Mucosa of rectum (tissue), 2 donors: ENCODE results near the gene EGR4.
A peak's percentile ranks its signal among the peaks of the same experiment; 100 is the strongest.

Source experiments
- H3K27ac ChIP-seq, 2 donors: one replicate each; pipeline ENCODE4 v1.7.0; 2013; ENCODE audit warnings: inconsistent platforms in 2 of 2, low read depth in 2 of 2, low read length in 2 of 2
- H3K27me3 ChIP-seq, 2 donors: one replicate each; pipeline ENCODE4 v1.7.0; 2013; ENCODE audit warnings: low read length in 2 of 2; ENCODE audit not compliant: control insufficient read depth in 2 of 2, insufficient read depth in 2 of 2
- H3K36me3 ChIP-seq, 2 donors: one replicate each; pipeline ENCODE4 v1.7.0; 2013; ENCODE audit warnings: low read length in 2 of 2; ENCODE audit not compliant: control insufficient read depth in 2 of 2, insufficient read depth in 2 of 2
- H3K4me1 ChIP-seq, 2 donors: one replicate each; pipeline ENCODE4 v1.7.0; 2013; ENCODE audit warnings: low read length in 2 of 2, mild to moderate bottlenecking in 1 of 2; ENCODE audit not compliant: control insufficient read depth in 2 of 2, insufficient read depth in 2 of 2
- H3K4me3 ChIP-seq, 2 donors: one replicate each; pipeline ENCODE4 v1.7.0; 2013; ENCODE audit warnings: low read length in 2 of 2
- H3K9ac ChIP-seq, 2 donors: one replicate each; pipeline ENCODE4 v1.7.0; 2013; ENCODE audit warnings: low read length in 2 of 2, low read depth in 1 of 2, mild to moderate bottlenecking in 1 of 2
- H3K9me3 ChIP-seq, 2 donors: one replicate each; pipeline ENCODE4 v1.7.0; 2013; ENCODE audit warnings: low read length in 2 of 2; ENCODE audit not compliant: control insufficient read depth in 2 of 2
- donor health status: healthy.
- donor health status: Normal muscosa, but diverticular disease.

The EGR4 gene

DNA sequence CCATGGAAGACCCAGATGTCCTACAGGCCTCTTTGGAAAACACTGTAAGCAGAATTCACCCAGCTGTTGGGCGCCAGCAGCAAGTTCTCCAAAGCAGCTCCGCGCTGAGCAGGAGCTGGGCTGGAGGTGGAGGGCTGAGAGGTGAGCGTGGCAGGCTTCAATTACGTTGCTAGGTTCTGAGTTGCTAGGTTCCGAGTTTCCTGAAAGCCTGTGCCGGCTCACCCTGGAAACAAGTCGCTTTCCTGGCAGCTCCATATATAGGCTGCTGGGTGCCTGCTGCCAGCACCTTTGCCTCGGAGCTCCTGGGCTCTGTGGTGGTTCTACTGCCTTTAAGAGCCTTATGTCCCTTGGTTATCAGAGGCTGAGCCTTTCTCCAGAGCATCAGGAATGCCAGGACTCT, 14.4 kb upstream of the EGR4 start:
- H3K4me3 ChIP-seq: no peak overlapping the region
- H3K27me3 ChIP-seq: peaks cover 0 to 3% of the 10 kb centered on the region in 2 donors
- no peak overlapping the region for H3K27ac ChIP-seq
- no peaks in the 10 kb centered on the region for H3K36me3 ChIP-seq
- H3K9ac ChIP-seq: no peak overlapping the region
- no peaks in the 10 kb centered on the region for H3K9me3 ChIP-seq
- no peaks in the 10 kb centered on the region for H3K4me1 ChIP-seq

DNA sequence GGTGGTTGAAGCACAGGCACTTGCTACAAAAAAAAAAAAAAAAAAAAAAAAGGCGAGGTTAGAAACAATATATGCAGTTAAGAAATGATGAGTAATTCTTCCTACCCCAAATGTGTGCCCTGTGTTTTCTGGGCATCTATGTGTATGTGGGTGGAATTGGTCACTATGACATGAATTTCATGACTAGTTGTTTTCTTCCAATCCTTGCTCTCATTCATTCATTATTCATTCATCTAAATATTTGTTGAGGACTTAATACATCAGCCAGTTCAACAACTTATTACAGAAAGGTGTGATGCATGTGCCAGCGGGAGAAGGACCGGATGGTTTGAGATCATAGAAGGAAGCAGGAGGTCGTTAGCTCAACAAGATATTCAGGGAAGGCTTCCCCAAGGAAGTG, 8.3 kb upstream of the EGR4 start:
- Histone ChIP-seq H3K27ac (no peak overlapping the region), H3K4me1 (no peaks in the 10 kb centered on the region), H3K4me3 (no peak overlapping the region), H3K27me3 (peaks cover 0 to 2% of the 10 kb centered on the region in 2 donors), H3K9ac (no peak overlapping the region), H3K9me3 (no peaks in the 10 kb centered on the region), H3K36me3 (no peaks in the 10 kb centered on the region)

DNA sequence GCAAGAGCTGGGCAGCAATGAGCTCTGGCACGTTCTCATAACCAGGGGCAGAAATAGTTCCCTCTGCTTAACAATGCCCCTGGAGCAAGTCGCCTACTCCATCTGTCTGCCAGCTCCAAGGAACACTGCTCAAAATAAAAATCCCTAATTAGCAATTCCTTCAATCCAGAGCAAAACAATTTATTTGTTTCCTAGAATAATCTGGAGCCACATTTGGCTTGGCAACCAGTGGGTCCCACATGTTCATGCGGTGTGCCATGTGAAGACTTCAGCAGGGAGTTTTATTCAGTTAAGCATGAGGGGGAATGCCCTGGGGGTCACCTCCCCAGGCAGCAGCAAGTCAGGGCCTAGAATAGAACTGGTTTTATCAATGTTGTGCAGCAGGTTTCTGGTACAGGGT, 7.6 kb upstream of the EGR4 start:
- Histone ChIP-seq H3K4me3 (no peak overlapping the region), H3K36me3 (no peaks in the 10 kb centered on the region), H3K27me3 (peaks cover 3 to 5% of the 10 kb centered on the region in 2 donors), H3K9ac (no peak overlapping the region), H3K4me1 (no peaks in the 10 kb centered on the region), H3K9me3 (no peaks in the 10 kb centered on the region), H3K27ac (no peak overlapping the region)

DNA sequence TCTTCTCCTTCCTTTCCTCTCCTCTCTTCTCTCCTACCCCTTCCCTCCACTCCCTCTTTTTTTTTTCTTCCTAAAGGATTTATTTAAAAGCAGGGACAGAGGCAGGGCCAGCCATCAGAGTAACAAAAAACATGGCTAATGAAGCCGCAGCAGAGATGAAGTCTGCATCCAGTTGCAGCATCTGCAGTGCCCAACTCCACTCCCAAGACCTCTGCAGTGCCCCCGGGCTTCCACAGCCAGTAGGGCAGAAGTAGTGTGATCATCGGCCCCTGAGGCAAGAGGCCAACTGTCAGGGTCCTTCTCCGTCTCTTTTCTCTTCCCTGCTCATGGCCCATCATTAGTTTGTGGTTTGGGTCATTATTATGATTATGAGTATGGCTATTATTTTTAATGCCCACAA, 4.2 kb upstream of the EGR4 start:
- Histone ChIP-seq H3K36me3 (no peaks in the 10 kb centered on the region), H3K27me3 (peaks cover 32% of the 10 kb centered on the region in 2 donors), H3K27ac (no peak overlapping the region), H3K4me3 (no peak overlapping the region), H3K9ac (no peak overlapping the region), H3K9me3 (no peaks in the 10 kb centered on the region), H3K4me1 (peaks cover 2 to 8% of the 10 kb centered on the region in 2 donors)

DNA sequence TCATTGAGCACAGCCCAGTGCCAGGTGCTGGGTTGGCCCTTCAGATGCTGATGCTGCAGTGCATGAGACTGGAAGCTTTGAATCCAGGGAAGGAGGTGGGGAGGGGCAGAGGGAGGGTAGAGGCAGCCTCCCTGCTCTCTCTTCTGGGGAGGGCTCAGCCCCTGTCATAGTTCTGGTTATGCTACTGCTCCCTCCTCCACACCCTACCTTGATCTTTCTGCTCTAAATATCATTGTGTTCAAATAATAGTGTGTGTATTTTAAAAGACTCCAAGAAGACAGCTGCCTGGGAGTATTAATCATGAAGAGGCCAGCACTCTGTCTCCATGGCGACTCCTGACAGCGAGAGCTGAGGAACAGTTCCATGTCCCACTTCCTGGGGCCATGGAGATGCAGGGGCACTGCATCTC, 3.8 kb upstream of the EGR4 start:
- H3K4me3 ChIP-seq: no peak overlapping the region
- no peak overlapping the region for H3K27ac ChIP-seq
- no peaks in the 10 kb centered on the region for H3K9me3 ChIP-seq
- no peaks in the 10 kb centered on the region for H3K36me3 ChIP-seq
- H3K27me3 ChIP-seq: peaks cover 35 to 37% of the 10 kb centered on the region in 2 donors
- H3K9ac ChIP-seq: no peak overlapping the region
- H3K4me1 ChIP-seq: peaks cover 2 to 8% of the 10 kb centered on the region in 2 donors

DNA sequence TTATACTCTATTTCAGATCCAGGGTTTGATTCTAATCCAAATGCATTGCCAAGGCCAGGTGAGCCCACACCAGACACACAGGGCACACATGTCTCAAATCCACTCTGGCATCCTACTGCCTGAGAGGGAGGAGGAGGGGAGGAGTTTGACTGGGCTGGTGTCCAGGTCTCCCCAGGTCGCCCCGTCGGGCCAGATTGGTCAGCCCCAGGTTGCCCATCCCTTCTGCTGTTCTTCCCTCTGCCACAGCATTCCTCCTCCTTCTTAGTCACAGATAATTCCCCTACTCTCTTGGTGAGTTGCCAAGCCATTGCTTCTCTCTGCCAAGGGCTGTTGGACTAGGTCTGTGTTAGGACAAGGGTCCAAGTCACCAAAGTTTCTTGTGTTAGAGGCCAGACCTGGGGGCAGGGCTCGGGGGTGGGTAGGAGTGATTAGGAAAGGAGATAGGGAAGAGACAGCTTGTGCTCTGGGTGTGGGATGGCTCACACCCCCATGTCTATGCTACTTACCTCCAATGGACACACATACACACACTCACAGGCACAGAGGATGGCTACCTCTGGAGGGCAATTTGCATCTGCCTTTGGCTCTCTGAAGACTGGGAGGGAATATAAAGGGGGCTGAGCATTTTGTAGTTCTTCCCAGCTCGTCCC, 2.5 kb upstream of the EGR4 start:
- H3K4me1 ChIP-seq: peaks cover 2 to 12% of the 10 kb centered on the region in 2 donors
- H3K4me3 ChIP-seq: no peak overlapping the region
- H3K27me3 ChIP-seq: peaks cover 35 to 45% of the 10 kb centered on the region in 2 donors
- H3K27ac ChIP-seq: no peak overlapping the region
- no peak overlapping the region for H3K9ac ChIP-seq
- no peaks in the 10 kb centered on the region for H3K9me3 ChIP-seq
- no peaks in the 10 kb centered on the region for H3K36me3 ChIP-seq

DNA sequence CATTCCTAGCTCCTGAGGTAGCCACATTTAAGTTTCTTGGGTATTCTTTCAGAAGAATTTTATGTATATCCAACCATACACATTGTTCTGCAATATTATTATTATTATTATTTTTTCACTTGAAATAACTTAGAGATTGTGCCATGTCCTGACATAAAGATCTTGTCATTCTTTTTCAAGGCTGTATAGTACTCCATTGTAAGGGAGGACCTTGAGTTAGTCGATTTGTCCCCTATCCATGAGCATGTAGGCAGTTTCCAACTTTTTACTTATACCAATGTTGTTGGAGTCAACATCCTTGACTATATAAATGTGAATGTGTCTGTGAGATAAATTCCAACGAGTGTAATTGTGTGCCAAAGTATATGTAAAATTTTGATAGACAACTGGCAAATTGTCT, 891 bp upstream of the EGR4 start:
- H3K4me3 ChIP-seq: no peak overlapping the region

DNA sequence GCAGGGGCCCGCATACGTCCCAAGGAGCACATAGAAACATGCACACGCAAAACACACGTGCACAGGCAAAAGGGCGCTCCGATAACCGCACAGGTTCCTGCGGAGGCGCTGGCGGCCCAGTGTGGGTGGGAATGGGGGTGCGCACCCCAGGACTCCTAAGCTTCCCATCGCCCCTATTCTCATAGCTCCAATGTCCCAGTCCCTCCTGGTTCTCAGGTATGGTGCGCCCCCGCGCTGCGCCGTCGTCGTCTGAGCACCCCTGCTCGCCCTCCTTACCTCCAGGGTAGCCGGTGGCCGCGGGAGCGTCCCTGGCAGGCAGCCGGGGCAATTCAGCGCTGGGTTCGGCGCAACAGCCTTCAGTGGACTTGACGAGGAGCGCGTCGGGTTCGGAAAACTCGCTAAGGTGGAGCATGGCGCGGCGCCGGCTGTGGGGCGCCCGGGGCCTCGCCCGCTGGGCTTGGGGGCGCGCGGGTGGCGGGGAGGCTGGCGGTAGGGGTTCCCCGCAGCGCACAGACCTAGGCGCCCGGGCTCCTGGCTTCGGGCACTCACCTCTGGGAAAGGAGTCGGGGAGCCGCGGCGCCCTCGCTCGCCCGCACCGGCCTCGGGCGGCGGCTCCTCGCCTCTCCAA, 328 bp downstream of the EGR4 start:
- no peak overlapping the region for H3K9ac ChIP-seq
- no peaks in the 10 kb centered on the region for H3K9me3 ChIP-seq
- no peaks in the 10 kb centered on the region for H3K36me3 ChIP-seq
- H3K27ac ChIP-seq: no peak overlapping the region
- peaks cover 2 to 12% of the 10 kb centered on the region in 2 donors for H3K4me1 ChIP-seq
- H3K27me3 ChIP-seq: peaks cover 39 to 48% of the 10 kb centered on the region in 2 donors
- peak overlapping the region in 1 of 2 donors; percentile 56 for H3K4me3 ChIP-seq

More for the DNA sequence above, 891 bp upstream of the EGR4 start:
- H3K36me3 ChIP-seq: no peaks in the 10 kb centered on the region
- peaks cover 39 to 48% of the 10 kb centered on the region in 2 donors for H3K27me3 ChIP-seq
- H3K27ac ChIP-seq: no peak overlapping the region
- no peaks in the 10 kb centered on the region for H3K9me3 ChIP-seq
- H3K4me1 ChIP-seq: peaks cover 2 to 12% of the 10 kb centered on the region in 2 donors
- H3K9ac ChIP-seq: no peak overlapping the region

DNA sequence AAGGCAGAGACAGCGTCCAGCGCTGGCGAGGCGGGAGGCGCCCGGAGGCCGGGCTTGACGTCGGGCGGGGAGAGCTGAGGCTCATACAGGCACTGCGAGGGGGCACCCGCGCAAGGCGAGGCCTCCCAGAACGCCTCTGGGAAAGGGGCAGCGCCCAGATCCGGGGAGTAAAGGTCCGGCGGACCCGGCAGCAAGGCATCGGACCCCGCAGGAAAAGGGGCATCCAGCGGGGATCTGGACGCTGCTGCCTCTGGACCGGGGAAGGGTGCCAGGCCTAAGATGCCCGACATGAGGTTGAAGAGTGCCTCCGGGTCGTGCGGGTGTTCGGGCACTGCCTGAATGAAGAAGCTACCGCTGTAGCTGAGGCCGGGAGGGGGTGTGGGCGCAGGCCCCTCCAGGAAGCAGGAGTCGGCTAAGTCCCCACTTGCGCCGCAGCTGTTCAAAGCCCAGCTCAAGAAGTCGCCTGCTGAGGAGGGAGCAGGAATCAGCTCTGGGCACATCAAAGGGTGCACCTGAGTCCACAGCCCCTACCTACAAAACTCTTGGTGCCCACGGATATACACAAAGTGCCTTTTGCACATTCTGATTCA, 937 bp downstream of the EGR4 start:
- Histone ChIP-seq H3K9ac (no peak overlapping the region), H3K27ac (no peak overlapping the region), H3K4me1 (peaks cover 2 to 12% of the 10 kb centered on the region in 2 donors), H3K4me3 (no peak overlapping the region), H3K36me3 (no peaks in the 10 kb centered on the region), H3K27me3 (peaks cover 39 to 48% of the 10 kb centered on the region in 2 donors), H3K9me3 (no peaks in the 10 kb centered on the region)
